SU-DHL-6 (cell line): ENCODE data around the gene MTRR.

Source experiments
- H2AFZ ChIP-seq: fragments of 200-600 bp; sonication (generic); 2 replicates; pipeline ENCODE4 v1.6.1; 2014; ENCODE audit warnings: low read depth, mild to moderate bottlenecking, moderate library complexity, mixed read lengths, antibody characterized with exemption, low read length; ENCODE audit not compliant: severe bottlenecking
- H3F3A ChIP-seq: fragments of 200-600 bp; shearing (Covaris generic); 2 replicates; pipeline ENCODE4 v1.6.0; 2016; ENCODE audit warnings: antibody characterized with exemption, mild to moderate bottlenecking; ENCODE audit not compliant: insufficient read depth
- H3K27ac ChIP-seq: fragments of 200-600 bp; sonication (generic); 2 replicates; pipeline ENCODE4 v1.5.1; 2016; ENCODE audit warnings: low read depth, mild to moderate bottlenecking, low read length, moderate library complexity, mixed read lengths
- H3K27me3 ChIP-seq: fragments of 200-600 bp; sonication (generic), shearing (Covaris generic); 2 replicates; pipeline ENCODE4 v1.6.0; 2014; ENCODE audit warnings: mild to moderate bottlenecking, low read length
- H3K36me3 ChIP-seq: fragments of 200-600 bp; sonication (generic); 2 replicates; pipeline ENCODE4 v1.6.1; 2014; ENCODE audit warnings: mild to moderate bottlenecking, low read length, mixed read lengths
- H3K4me2 ChIP-seq: fragments of 300-600, 200-600 bp; shearing (Covaris generic), sonication (generic); 2 replicates; pipeline ENCODE4 v1.6.0; 2014; ENCODE audit warnings: low read length, low read depth, mild to moderate bottlenecking; ENCODE audit not compliant: poor library complexity, severe bottlenecking
- H3K4me3 ChIP-seq: fragments of 200-600 bp; sonication (generic); 2 replicates; pipeline ENCODE4 v1.5.1; 2014; ENCODE audit warnings: antibody characterized with exemption, low read length, mild to moderate bottlenecking, mixed read lengths; ENCODE audit not compliant: insufficient read depth, poor library complexity, severe bottlenecking
- H3K79me2 ChIP-seq: fragments of 200-600 bp; sonication (generic); 2 replicates; pipeline ENCODE4 v1.6.1; 2014; ENCODE audit warnings: mild to moderate bottlenecking, low read length, moderate library complexity; ENCODE audit not compliant: insufficient read depth
- H3K9ac ChIP-seq: fragments of 200-600 bp; sonication (generic); 2 replicates; pipeline ENCODE4 v1.7.0; 2014; ENCODE audit warnings: mild to moderate bottlenecking, low read length
- H3K9me2 ChIP-seq: fragments of 200-600 bp; sonication (generic); replicated peaks from 2 replicates; pipeline ENCODE4 v1.6.1; 2014; ENCODE audit warnings: low read length; ENCODE audit not compliant: insufficient read depth
- H3K9me3 ChIP-seq: fragments of 200-600 bp; sonication (generic); 2 replicates; pipeline ENCODE4 v1.6.1; 2014; ENCODE audit warnings: low read length, mixed read lengths; ENCODE audit not compliant: insufficient read depth
- H4K20me1 ChIP-seq: fragments of 200-600 bp; sonication (generic); 2 replicates; pipeline ENCODE4 v1.6.1; 2014; ENCODE audit warnings: low read depth, mild to moderate bottlenecking, antibody characterized with exemption, low read length, moderate library complexity, mixed read lengths
- EZH2phosphoT487 ChIP-seq: fragments of 200-600 bp; sonication (generic), shearing (Covaris generic); conservative IDR thresholded peaks from 2 replicates; pipeline ENCODE4 v1.6.1; 2018; ENCODE audit warnings: mild to moderate bottlenecking, antibody characterized with exemption, low read length, moderate library complexity, mixed read lengths
- TF ChIP-seq, protein P1 (sequence below): fragments of 200-600 bp; sonication (generic); IDR thresholded peaks from one replicate; pipeline ENCODE4 v1.5.1; 2017; ENCODE audit warnings: antibody characterized with exemption, mild to moderate bottlenecking, low read length, moderate library complexity; ENCODE audit not compliant: insufficient read depth, poor library complexity, severe bottlenecking

MTRR gene

DNA sequence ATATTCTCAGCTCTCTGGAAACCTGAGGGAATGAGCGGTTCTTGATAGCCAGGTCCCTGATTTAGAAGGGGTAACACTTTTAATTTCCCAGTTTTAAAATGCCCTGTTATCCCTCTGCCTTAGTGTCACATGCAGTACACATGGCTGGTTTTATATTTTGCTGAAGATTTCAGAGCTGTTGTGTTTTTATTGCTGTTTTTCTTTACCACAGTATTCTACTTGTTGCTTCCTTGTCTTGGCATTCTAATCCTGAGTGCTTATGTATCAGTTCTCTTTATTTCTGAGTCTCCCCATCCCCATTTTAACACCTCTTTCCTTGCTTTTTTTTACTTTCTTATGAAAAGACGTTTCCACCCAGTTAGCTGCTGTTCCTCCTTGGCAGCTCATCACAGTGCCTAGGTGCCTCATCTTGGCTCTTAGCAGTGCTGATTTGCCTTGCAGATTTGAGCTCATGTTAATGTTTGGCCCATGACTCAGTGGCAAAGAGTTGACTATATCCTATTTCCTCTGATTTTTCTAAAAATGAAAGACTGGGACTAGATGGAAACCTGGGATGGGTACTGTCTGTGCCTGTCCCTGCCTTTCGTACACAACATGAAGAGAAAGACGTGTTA, 3.7 kb downstream of the MTRR start:
- H4K20me1 ChIP-seq = peaks cover 10% of the 10 kb centered on the region; the same call in 1 of the 2 replicates
- TF ChIP-seq, protein P1, sequence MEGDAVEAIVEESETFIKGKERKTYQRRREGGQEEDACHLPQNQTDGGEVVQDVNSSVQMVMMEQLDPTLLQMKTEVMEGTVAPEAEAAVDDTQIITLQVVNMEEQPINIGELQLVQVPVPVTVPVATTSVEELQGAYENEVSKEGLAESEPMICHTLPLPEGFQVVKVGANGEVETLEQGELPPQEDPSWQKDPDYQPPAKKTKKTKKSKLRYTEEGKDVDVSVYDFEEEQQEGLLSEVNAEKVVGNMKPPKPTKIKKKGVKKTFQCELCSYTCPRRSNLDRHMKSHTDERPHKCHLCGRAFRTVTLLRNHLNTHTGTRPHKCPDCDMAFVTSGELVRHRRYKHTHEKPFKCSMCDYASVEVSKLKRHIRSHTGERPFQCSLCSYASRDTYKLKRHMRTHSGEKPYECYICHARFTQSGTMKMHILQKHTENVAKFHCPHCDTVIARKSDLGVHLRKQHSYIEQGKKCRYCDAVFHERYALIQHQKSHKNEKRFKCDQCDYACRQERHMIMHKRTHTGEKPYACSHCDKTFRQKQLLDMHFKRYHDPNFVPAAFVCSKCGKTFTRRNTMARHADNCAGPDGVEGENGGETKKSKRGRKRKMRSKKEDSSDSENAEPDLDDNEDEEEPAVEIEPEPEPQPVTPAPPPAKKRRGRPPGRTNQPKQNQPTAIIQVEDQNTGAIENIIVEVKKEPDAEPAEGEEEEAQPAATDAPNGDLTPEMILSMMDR = no peak
- TF ChIP-seq EZH2phosphoT487 = no peak
- no peak overlapping the region for H3K4me2 ChIP-seq
- peaks cover 87% of the 10 kb centered on the region for H3K79me2 ChIP-seq
- H3K9me3 ChIP-seq = no peaks in the 10 kb centered on the region
- H3K36me3 ChIP-seq = peaks cover 37% of the 10 kb centered on the region
- no peak overlapping the region for H3K9ac ChIP-seq
- H3K27me3 ChIP-seq = no peaks in the 10 kb centered on the region
- no peaks in the 10 kb centered on the region for H3K9me2 ChIP-seq
- no peak overlapping the region for H2AFZ ChIP-seq
- no peak overlapping the region for H3K27ac ChIP-seq
- no peak overlapping the region for H3K4me3 ChIP-seq
- H3F3A ChIP-seq = no peaks in the 10 kb centered on the region

DNA sequence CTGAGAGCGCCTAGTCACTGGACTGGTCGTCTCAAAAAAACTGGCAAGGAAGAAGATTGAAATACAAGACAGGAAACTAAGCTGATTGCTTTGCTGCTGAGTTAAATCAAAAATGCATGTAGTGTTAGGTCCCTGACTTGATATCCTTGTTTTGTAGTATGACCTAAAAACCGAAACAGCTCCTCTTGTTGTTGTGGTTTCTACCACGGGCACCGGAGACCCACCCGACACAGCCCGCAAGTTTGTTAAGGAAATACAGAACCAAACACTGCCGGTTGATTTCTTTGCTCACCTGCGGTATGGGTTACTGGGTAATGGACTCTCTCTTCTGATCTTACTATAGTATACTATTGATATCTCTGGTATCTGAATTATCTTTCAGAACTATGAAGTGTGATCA, 4.3 kb downstream of the MTRR start:
- peaks cover 43% of the 10 kb centered on the region for H3K36me3 ChIP-seq
- H3K79me2 ChIP-seq = peaks cover 81% of the 10 kb centered on the region
- H3K9me3 ChIP-seq = no peaks in the 10 kb centered on the region
- H3K9me2 ChIP-seq = no peaks in the 10 kb centered on the region
- H3K4me2 ChIP-seq = no peak overlapping the region
- no peaks in the 10 kb centered on the region for H3F3A ChIP-seq
- H2AFZ ChIP-seq = no peak overlapping the region
- H3K9ac ChIP-seq = no peak overlapping the region
- H4K20me1 ChIP-seq = peaks cover 10% of the 10 kb centered on the region; the same call in 1 of the 2 replicates
- TF ChIP-seq, protein P1 = no peak
- TF ChIP-seq EZH2phosphoT487 = no peak
- H3K27me3 ChIP-seq = no peaks in the 10 kb centered on the region
- H3K4me3 ChIP-seq = no peak overlapping the region
- no peak overlapping the region for H3K27ac ChIP-seq

DNA sequence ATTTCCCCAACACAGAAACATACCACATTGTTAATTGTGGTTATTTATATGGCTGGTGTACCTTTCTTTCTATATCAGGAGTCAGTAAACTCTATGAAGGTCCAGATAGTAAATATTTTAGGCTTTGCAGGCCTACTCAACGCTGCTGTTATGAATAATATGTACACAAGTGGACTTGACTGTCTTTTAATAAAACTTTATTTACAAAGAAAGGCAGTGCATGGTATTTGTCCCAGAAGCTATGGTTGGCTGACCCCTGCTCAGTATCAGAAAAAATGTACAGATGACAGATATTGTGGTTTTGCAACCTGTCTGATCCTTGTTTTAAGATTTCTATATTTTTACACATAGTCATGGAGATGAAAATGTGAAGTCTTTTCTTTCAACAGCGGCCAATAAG, 5.7 kb downstream of the MTRR start:
- Histone ChIP-seq H3K9ac (no peak overlapping the region), H3K4me2 (no peak overlapping the region), H3K4me3 (no peak overlapping the region), H3K27me3 (no peaks in the 10 kb centered on the region), H3K27ac (no peak overlapping the region), H3F3A (no peaks in the 10 kb centered on the region), H3K9me2 (no peaks in the 10 kb centered on the region), H3K79me2 (peaks cover 70% of the 10 kb centered on the region), H2AFZ (no peak overlapping the region), H3K36me3 (peaks cover 56% of the 10 kb centered on the region), H3K9me3 (no peaks in the 10 kb centered on the region), H4K20me1 (peaks cover 16% of the 10 kb centered on the region; the same call in 1 of the 2 replicates)
- TF ChIP-seq EZH2phosphoT487 = no peak
- TF ChIP-seq, protein P1 = no peak
